Measurements from ENCODE around the gene SERTAD1.
A peak's percentile ranks its signal among the peaks of the same experiment; 100 is the strongest.

The SERTAD1 gene

DNA sequence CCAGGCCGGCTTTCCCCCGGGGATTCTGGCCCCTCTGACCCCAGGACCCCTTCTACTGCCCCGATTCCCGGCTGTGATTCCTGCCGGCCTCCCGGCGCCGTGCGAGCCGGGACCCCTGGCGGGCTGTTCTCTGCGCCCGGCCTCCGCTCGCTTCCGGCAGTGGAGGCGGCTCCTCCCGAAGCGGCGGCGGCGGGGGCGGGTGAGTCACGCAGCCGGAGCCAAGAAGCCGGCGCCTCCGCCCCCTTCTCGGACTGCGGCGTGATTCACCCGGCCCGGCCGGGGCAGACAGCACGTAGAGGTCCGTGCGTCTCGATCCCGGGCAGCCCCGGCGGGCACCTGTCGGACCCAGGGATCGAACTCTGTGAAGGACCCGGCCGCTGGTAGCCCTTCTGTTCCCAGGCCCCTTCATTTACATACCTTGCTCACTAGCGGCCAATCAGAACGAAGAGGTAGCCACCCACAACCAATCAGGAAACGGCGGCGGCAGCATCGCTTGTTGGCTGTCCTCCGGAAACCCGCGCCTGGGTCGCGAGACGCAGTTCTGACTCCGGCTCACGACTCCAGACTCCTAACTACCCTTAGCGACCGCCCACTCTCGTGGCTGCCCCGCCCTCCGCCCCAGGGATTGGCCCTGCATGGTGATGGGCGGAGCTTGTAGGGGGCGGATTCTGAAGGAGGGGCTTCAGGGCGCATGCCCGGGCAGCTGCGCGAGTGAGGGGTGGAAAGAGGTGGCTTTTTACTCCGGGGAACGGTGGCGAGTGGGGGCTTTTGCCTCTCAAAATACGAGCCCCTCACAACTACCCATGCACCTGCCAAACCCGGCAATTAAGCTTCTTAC lies at the start of gene SERTAD1:
Gene SERTAD1, minus strand, starts transcription at position 543 of the 838 bp plus-strand sequence. CDS start 2,446 bp downstream, outside the sequence.
- Histone ChIP-seq H3K4me1 (ENCODE audit: insufficient read depth, low read length) (peaks cover 5% of the 10 kb centered on the region; the same call in 1 of the 2 replicates), H3K27ac (ENCODE audit: low read length) (peak within 1 kb of the TSS; percentile 34), H3K4me3 (ENCODE audit: low read length) (peak within 1 kb of the TSS; percentile 74), H3K36me3 (ENCODE audit: insufficient read depth, low read depth, low read length) (peaks cover 8% of the 10 kb centered on the region), H3K9ac (ENCODE audit: low read depth, low read length) (peak within 1 kb of the TSS; percentile 86), H3K9me3 (ENCODE audit: insufficient read depth, low read depth, low read length) (no peaks in the 10 kb centered on the region), H3K27me3 (ENCODE audit: insufficient read depth, low read length) (no peaks in the 10 kb centered on the region)

- H3K27me3 ChIP-seq (ENCODE audit: insufficient read depth, low read length), result no peaks in the 10 kb centered on the region
- no peak overlapping the region for H3K27ac ChIP-seq (ENCODE audit: low read length)
- H3K4me3 ChIP-seq (ENCODE audit: low read length), result no peak overlapping the region
- H3K4me1 ChIP-seq (ENCODE audit: insufficient read depth, low read length), result no peaks in the 10 kb centered on the region
- no peaks in the 10 kb centered on the region for H3K9me3 ChIP-seq (ENCODE audit: insufficient read depth, low read depth, low read length)
- H3K9ac ChIP-seq (ENCODE audit: low read depth, low read length), result no peak overlapping the region
- H3K36me3 ChIP-seq (ENCODE audit: insufficient read depth, low read depth, low read length), result no peaks in the 10 kb centered on the region
Observed at GRCh38 chr19:40474737-40475136, 48.9 kb upstream of the SERTAD1 start.

DNA sequence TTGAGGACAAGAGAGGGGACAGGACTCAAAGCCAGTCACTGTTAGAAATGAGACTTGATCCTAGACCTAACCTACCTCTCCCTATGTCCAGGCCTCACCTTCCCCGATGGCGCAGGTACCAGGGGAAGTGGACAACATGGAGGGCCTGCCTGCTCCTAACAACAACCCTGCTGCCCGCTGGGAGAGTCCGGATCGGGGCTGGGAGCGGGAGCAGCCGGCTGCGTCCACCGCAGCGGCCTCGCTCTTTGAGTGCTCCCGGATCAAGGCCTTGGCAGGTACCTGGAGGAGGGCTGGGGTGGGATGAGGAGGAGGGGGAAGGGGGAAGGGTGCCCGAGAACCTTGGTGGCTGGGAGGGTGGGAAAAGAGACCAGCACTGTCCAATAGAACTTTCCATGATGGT lies 46.7 kb upstream of the SERTAD1 start:
- H3K27ac ChIP-seq (ENCODE audit: low read length), result no peak overlapping the region
- no peak overlapping the region for H3K4me3 ChIP-seq (ENCODE audit: low read length)
- no peaks in the 10 kb centered on the region for H3K9me3 ChIP-seq (ENCODE audit: insufficient read depth, low read depth, low read length)
- no peaks in the 10 kb centered on the region for H3K36me3 ChIP-seq (ENCODE audit: insufficient read depth, low read depth, low read length)
- peaks cover 15% of the 10 kb centered on the region for H3K27me3 ChIP-seq (ENCODE audit: insufficient read depth, low read length)
- H3K4me1 ChIP-seq (ENCODE audit: insufficient read depth, low read length), result no peaks in the 10 kb centered on the region
- H3K9ac ChIP-seq (ENCODE audit: low read depth, low read length), result no peak overlapping the region

- H3K9ac ChIP-seq (ENCODE audit: low read depth, low read length), result no peak overlapping the region
- H3K36me3 ChIP-seq (ENCODE audit: insufficient read depth, low read depth, low read length), result no peaks in the 10 kb centered on the region
- H3K4me1 ChIP-seq (ENCODE audit: insufficient read depth, low read length), result 0 out of 2 replicates have a peak, but pooled peaks cover under 1% of the 10 kb centered on the region
- peaks cover 27% of the 10 kb centered on the region for H3K27me3 ChIP-seq (ENCODE audit: insufficient read depth, low read length)
- H3K9me3 ChIP-seq (ENCODE audit: insufficient read depth, low read depth, low read length), result no peaks in the 10 kb centered on the region
- H3K4me3 ChIP-seq (ENCODE audit: low read length), result no peak overlapping the region
- no peak overlapping the region for H3K27ac ChIP-seq (ENCODE audit: low read length)
Observed at GRCh38 chr19:40471111-40471510, 45.3 kb upstream of the SERTAD1 start.

DNA sequence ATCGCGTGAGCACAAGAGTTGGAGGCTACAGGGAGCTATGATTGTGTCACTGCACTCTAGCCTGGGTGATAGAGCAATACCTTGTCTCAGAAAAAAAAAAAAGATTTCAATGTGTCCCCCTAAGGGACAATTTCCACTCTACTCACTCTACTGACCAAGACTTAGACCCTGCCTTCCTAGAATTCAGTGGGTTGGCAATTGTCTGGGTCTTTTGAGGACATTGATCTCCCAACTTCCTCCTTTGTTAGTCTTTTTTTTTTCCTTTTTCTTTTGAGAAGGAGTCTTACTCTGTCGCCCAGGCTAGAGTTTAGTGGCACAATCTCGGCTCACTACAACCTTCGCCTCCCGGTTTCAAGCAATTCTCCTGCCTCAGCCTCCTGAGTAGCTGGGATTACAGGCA lies 43.2 kb upstream of the SERTAD1 start:
- H3K9ac ChIP-seq (ENCODE audit: low read depth, low read length), result no peak overlapping the region
- H3K27me3 ChIP-seq (ENCODE audit: insufficient read depth, low read length), result peaks cover 30% of the 10 kb centered on the region
- 0 out of 2 replicates have a peak, but pooled peaks cover 2% of the 10 kb centered on the region for H3K4me1 ChIP-seq (ENCODE audit: insufficient read depth, low read length)
- H3K27ac ChIP-seq (ENCODE audit: low read length), result no peak overlapping the region
- no peaks in the 10 kb centered on the region for H3K36me3 ChIP-seq (ENCODE audit: insufficient read depth, low read depth, low read length)
- H3K4me3 ChIP-seq (ENCODE audit: low read length), result no peak overlapping the region
- H3K9me3 ChIP-seq (ENCODE audit: insufficient read depth, low read depth, low read length), result no peaks in the 10 kb centered on the region

GRCh38 chr19:40466985-40467734 lies 41.4 kb upstream of the SERTAD1 start, which contains the start of gene SPTBN4:
Gene SPTBN4, plus strand, starts transcription at chr19:40467001. Its CDS starts 5,621 bp downstream, at chr19:40472622.
- Histone ChIP-seq H3K4me1 (ENCODE audit: insufficient read depth, low read length) (0 out of 2 replicates have a peak, but pooled peaks cover 2% of the 10 kb centered on the region), H3K9me3 (ENCODE audit: insufficient read depth, low read depth, low read length) (no peaks in the 10 kb centered on the region), H3K4me3 (ENCODE audit: low read length) (peak within 1 kb of the TSS; percentile 47), H3K36me3 (ENCODE audit: insufficient read depth, low read depth, low read length) (no peaks in the 10 kb centered on the region), H3K9ac (ENCODE audit: low read depth, low read length) (no peak within 1 kb of the TSS), H3K27ac (ENCODE audit: low read length) (no peak within 1 kb of the TSS), H3K27me3 (ENCODE audit: insufficient read depth, low read length) (peaks cover 30% of the 10 kb centered on the region)

- no peak overlapping the region for H3K9ac ChIP-seq (ENCODE audit: low read depth, low read length)
- no peaks in the 10 kb centered on the region for H3K36me3 ChIP-seq (ENCODE audit: insufficient read depth, low read depth, low read length)
- no peak overlapping the region for H3K27ac ChIP-seq (ENCODE audit: low read length)
- peak overlapping the region; percentile 43 for H3K4me3 ChIP-seq (ENCODE audit: low read length)
- no peaks in the 10 kb centered on the region for H3K9me3 ChIP-seq (ENCODE audit: insufficient read depth, low read depth, low read length)
- 0 out of 2 replicates have a peak, but pooled peaks cover 2% of the 10 kb centered on the region for H3K4me1 ChIP-seq (ENCODE audit: insufficient read depth, low read length)
- peaks cover 30% of the 10 kb centered on the region for H3K27me3 ChIP-seq (ENCODE audit: insufficient read depth, low read length)
Observed at GRCh38 chr19:40466219-40466984, 40.6 kb upstream of the SERTAD1 start.

- H3K9me3 ChIP-seq (ENCODE audit: insufficient read depth, low read depth, low read length), result no peaks in the 10 kb centered on the region
- H3K36me3 ChIP-seq (ENCODE audit: insufficient read depth, low read depth, low read length), result no peaks in the 10 kb centered on the region
- H3K9ac ChIP-seq (ENCODE audit: low read depth, low read length), result peak within 1 kb of the TSS; percentile 46; the same call in 1 of the 2 replicates
- no peak within 1 kb of the TSS for H3K27ac ChIP-seq (ENCODE audit: low read length)
- H3K4me3 ChIP-seq (ENCODE audit: low read length), result peak within 1 kb of the TSS; percentile 77
- 0 out of 2 replicates have a peak, but pooled peaks cover 2% of the 10 kb centered on the region for H3K4me1 ChIP-seq (ENCODE audit: insufficient read depth, low read length)
- H3K27me3 ChIP-seq (ENCODE audit: insufficient read depth, low read length), result peaks cover 30% of the 10 kb centered on the region
Observed at GRCh38 chr19:40465557-40466218, 39.9 kb upstream of the SERTAD1 start, which contains the start of gene BLVRB. Gene BLVRB, minus strand, starts transcription at chr19:40465745. Its CDS starts 57 bp downstream, at chr19:40465688.

DNA sequence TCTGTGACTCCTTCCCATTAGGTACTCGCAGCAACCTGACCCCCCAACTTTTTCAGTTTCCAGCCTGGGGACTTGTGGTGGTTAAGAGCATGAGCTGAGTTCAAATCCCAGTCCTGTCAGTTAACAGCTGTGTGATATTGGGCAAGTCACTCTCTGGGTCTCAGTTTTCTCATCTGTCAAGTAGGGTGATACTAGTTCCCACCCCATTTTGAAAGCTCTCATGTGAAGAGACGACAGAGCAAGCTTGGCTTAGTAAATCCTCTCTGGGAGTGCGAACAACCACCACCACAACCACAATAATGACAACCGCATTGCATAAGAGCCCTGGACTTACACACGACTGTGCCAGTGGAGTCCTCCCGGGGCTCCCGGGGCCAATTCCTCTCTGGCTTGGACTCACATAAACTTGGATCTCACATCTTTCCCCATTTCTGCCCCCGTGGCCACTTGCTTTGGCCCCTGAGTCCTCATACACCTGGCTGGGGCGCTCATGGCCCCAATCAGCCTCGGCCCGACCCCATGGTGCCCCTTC lies 39.3 kb upstream of the SERTAD1 start:
- Histone ChIP-seq H3K4me3 (ENCODE audit: low read length) (peak overlapping the region; percentile 77), H3K27me3 (ENCODE audit: insufficient read depth, low read length) (peaks cover 30% of the 10 kb centered on the region), H3K9me3 (ENCODE audit: insufficient read depth, low read depth, low read length) (no peaks in the 10 kb centered on the region), H3K9ac (ENCODE audit: low read depth, low read length) (peak overlapping the region; percentile 46; the same call in 1 of the 2 replicates), H3K36me3 (ENCODE audit: insufficient read depth, low read depth, low read length) (no peaks in the 10 kb centered on the region), H3K4me1 (ENCODE audit: insufficient read depth, low read length) (0 out of 2 replicates have a peak, but pooled peaks cover 2% of the 10 kb centered on the region), H3K27ac (ENCODE audit: low read length) (no peak overlapping the region)

- Histone ChIP-seq H3K27me3 (ENCODE audit: insufficient read depth, low read length) (peaks cover 30% of the 10 kb centered on the region), H3K9me3 (ENCODE audit: insufficient read depth, low read depth, low read length) (no peaks in the 10 kb centered on the region), H3K36me3 (ENCODE audit: insufficient read depth, low read depth, low read length) (no peaks in the 10 kb centered on the region), H3K27ac (ENCODE audit: low read length) (no peak overlapping the region), H3K4me1 (ENCODE audit: insufficient read depth, low read length) (0 out of 2 replicates have a peak, but pooled peaks cover 2% of the 10 kb centered on the region), H3K9ac (ENCODE audit: low read depth, low read length) (no peak overlapping the region), H3K4me3 (ENCODE audit: low read length) (peak overlapping the region; percentile 77)
Observed at GRCh38 chr19:40464059-40465024, 38.5 kb upstream of the SERTAD1 start.
